Ishikawa (cell line): Measurements from ENCODE around the gene GAB2.

ENCODE experiments used
- CEBPB ChIP-seq: IDR thresholded peaks from 2 replicates; pipeline ENCODE4 v1.6.1; 2012
- CREB1 ChIP-seq: IDR thresholded peaks from 2 replicates; pipeline ENCODE4 v1.6.1; 2012; ENCODE audit warnings: low read depth
- EGR1 ChIP-seq: IDR thresholded peaks from 2 replicates; pipeline ENCODE4 v1.6.1; 2012
- EP300 ChIP-seq: IDR thresholded peaks from 2 replicates; pipeline ENCODE4 v1.6.1; 2012; ENCODE audit warnings: borderline replicate concordance
- FOXM1 ChIP-seq: IDR thresholded peaks from 2 replicates; pipeline ENCODE4 v1.6.1; 2012; ENCODE audit warnings: low read depth, borderline replicate concordance
- MAX ChIP-seq: IDR thresholded peaks from 2 replicates; pipeline ENCODE4 v1.6.1; 2012
- NFIC ChIP-seq: IDR thresholded peaks from 2 replicates; pipeline ENCODE4 v1.6.1; 2012
- RAD21 ChIP-seq: IDR thresholded peaks from 2 replicates; pipeline ENCODE4 v1.6.1; 2012; ENCODE audit warnings: low read depth
- TAF1 ChIP-seq: IDR thresholded peaks from 2 replicates; pipeline ENCODE4 v1.6.1; 2012; ENCODE audit warnings: low read depth, mild to moderate bottlenecking
- TCF12 ChIP-seq: IDR thresholded peaks from 2 replicates; pipeline ENCODE4 v1.6.1; 2012; ENCODE audit warnings: low read depth
- TEAD4 ChIP-seq: IDR thresholded peaks from 2 replicates; pipeline ENCODE4 v1.6.1; 2012
- USF1 ChIP-seq: IDR thresholded peaks from 2 replicates; pipeline ENCODE4 v1.6.1; 2012
- YY1 ChIP-seq: IDR thresholded peaks from 2 replicates; pipeline ENCODE4 v1.6.1; 2012; ENCODE audit warnings: low read depth
- ZBTB7A ChIP-seq: IDR thresholded peaks from 2 replicates; pipeline ENCODE4 v1.6.1; 2012; ENCODE audit warnings: low read depth
- TF ChIP-seq, protein P1 (sequence below): IDR thresholded peaks from 2 replicates; pipeline ENCODE4 v1.6.1; 2012; ENCODE audit warnings: low read depth, mild to moderate bottlenecking

The GAB2 gene

GRCh38 chr11:78373689-78374088, 43.9 kb downstream of the GAB2 start:
- TF ChIP-seq TEAD4 (no peak), EGR1 (no peak), FOXM1 (no peak), TCF12 (no peak), CEBPB (no peak), YY1 (no peak), USF1 (no peak), EP300 (no peak), CREB1 (no peak), RAD21 (no peak), NFIC (no peak), TAF1 (no peak), MAX (no peak), ZBTB7A (no peak)
- TF ChIP-seq, protein P1, sequence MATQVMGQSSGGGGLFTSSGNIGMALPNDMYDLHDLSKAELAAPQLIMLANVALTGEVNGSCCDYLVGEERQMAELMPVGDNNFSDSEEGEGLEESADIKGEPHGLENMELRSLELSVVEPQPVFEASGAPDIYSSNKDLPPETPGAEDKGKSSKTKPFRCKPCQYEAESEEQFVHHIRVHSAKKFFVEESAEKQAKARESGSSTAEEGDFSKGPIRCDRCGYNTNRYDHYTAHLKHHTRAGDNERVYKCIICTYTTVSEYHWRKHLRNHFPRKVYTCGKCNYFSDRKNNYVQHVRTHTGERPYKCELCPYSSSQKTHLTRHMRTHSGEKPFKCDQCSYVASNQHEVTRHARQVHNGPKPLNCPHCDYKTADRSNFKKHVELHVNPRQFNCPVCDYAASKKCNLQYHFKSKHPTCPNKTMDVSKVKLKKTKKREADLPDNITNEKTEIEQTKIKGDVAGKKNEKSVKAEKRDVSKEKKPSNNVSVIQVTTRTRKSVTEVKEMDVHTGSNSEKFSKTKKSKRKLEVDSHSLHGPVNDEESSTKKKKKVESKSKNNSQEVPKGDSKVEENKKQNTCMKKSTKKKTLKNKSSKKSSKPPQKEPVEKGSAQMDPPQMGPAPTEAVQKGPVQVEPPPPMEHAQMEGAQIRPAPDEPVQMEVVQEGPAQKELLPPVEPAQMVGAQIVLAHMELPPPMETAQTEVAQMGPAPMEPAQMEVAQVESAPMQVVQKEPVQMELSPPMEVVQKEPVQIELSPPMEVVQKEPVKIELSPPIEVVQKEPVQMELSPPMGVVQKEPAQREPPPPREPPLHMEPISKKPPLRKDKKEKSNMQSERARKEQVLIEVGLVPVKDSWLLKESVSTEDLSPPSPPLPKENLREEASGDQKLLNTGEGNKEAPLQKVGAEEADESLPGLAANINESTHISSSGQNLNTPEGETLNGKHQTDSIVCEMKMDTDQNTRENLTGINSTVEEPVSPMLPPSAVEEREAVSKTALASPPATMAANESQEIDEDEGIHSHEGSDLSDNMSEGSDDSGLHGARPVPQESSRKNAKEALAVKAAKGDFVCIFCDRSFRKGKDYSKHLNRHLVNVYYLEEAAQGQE = no peak

DNA sequence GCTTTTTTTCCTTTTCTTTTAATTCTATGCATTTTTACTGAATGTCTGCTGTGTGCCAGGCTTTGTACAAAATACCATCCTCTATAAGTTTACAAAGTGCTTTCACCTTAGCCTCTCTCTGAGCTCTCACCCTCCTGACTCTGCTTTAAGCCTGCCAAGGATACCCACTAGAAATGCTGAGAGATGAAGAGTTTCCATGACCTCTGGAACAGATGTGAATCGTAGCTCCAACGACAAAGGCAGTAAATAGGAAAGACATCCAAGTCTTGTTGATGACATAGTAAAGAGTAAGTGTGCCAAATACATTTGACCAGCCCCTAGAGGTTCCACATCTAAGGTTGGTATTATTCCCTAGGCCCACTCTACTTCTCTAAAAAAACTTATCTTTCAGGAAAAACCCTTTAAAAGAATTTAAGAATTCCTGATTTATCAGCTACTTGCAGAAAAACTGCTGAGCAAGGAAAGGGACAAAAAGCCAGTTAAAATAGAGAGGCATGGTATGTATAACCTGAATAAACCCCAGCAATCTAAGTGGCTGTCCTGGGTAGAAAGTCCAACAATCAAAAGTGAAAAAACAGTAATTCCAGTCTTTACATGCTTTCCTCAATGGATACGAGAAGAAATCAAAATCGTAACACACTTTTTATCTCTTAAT, 45.4 kb downstream of the GAB2 start:
- TF ChIP-seq NFIC (no peak), ZBTB7A (no peak), TEAD4 (no peak), FOXM1 (no peak), CEBPB (no peak), CREB1 (no peak), USF1 (no peak), EP300 (no peak), MAX (no peak), EGR1 (no peak), TAF1 (no peak), YY1 (no peak), TCF12 (no peak)

DNA sequence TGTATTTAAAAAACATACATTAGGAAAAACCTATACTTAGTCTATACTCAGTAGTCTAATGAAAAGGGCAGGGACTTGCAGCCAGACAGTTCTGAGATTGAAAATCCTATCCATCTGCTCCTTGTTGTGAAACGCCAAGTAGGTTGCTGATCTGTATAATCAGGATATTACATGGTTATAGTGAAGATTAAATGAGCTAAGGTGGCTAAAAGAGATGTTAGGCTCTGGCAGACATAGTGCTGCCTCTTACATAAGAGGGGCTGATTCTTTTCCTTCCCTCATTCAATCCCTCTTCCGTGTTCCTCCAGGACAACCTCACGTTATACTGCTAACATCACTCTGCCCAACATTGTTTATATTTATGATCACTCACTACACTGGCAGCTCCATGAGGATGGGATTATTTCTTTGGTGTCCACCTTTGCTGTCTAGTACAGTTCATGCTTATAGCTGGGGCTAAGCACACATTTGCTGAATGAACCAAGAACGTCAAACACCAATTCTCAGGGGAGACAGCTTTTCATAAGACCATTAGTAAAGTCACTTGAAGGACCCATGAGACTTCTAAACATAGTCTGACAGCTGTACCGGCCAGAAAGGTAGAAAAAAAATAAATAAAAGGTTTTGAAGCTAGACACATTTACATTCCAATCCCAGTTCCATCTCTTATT, 46.3 kb downstream of the GAB2 start:
- TF ChIP-seq, protein P1 = no peak
- TF ChIP-seq CREB1 (no peak), TEAD4 (no peak), USF1 (no peak), NFIC (no peak), ZBTB7A (no peak), EP300 (no peak), CEBPB (no peak), MAX (no peak), YY1 (no peak), TAF1 (no peak), FOXM1 (no peak), TCF12 (no peak), EGR1 (no peak), RAD21 (no peak)

- TF ChIP-seq, protein P1 = no peak
- TF ChIP-seq TAF1 = no peak
- no peak for TF ChIP-seq CEBPB
- TF ChIP-seq NFIC = no peak
- TF ChIP-seq CREB1 = no peak
- TF ChIP-seq FOXM1 = no peak
- TF ChIP-seq EP300 = no peak
- TF ChIP-seq USF1 = no peak
- TF ChIP-seq TCF12 = no peak
- TF ChIP-seq EGR1 = no peak
- no peak for TF ChIP-seq RAD21
- no peak for TF ChIP-seq ZBTB7A
- no peak for TF ChIP-seq YY1
- TF ChIP-seq TEAD4 = no peak
Observed at GRCh38 chr11:78370406-78371172, 47.0 kb downstream of the GAB2 start.
